ENCODE results near the gene HOXB3. TPM values are rescaled to one million over a fixed set of nuclear protein-coding genes. Genes with fewer than 3 reads are reported as not detected.

Gene HOXB3
- total RNA-seq, 2 experiments from 2014 or later, result 2.0 TPM

DNA sequence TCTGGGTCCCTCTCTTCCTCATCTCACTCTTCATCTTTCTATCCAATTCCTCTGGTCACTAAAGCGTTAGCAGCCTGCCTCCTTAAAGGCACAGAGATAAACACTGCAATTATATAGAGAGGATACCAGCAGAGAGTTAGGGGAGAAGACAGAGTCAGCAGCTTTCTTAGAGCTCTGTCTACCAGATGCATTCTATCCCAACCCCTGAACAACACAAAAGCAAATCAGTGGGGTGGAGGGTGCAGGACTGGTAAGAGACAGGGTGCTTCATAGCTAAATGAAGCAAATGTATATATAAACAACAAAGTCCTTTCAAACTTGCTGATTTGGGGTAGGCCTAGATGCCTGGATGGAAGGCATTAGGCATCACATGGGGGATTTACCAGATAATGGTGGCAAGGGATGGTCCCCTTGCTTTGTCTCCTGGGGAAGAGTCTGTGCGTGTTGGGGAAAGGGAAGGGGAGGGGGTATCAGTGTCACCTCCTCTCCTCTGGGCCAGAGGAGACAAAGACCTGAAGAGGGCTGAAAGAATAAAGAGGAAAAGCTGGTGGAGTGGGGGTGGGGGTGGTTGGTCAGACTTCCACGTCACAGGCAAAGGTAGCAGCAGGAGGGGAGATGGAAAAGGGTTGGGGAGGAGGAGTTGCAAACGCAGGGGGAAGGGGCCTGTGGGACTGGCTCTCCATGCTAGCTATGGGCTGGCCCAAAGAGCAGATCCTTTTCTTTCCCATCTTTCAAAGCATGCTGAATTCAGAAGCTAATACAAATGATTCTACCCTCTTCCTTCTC lies 23.9 kb downstream of the HOXB3 start:
- H3K9me3 Mint-ChIP-seq, result no peaks in the 10 kb centered on the region
- H3K4me1 Mint-ChIP-seq (ENCODE audit: low read depth), result peaks cover 5% of the 10 kb centered on the region
- no peak for DNase-seq
- H3K4me3 Mint-ChIP-seq, result no peak overlapping the region
- CTCF ChIA-PET, result interaction anchor here (0.6 kb wide), 1 partner anchor 137 kb away, joined by 4 read pairs; no protein-coding TSS in a partner anchor
- H3K27me3 Mint-ChIP-seq (ENCODE audit: low read depth), result peaks cover 20% of the 10 kb centered on the region
- no peak overlapping the region for H3K27ac Mint-ChIP-seq
- no peaks in the 10 kb centered on the region for H3K36me3 Mint-ChIP-seq (ENCODE audit: low read depth)
- intact Hi-C loops (cut with micrococcal nuclease), result no loop called here

DNA sequence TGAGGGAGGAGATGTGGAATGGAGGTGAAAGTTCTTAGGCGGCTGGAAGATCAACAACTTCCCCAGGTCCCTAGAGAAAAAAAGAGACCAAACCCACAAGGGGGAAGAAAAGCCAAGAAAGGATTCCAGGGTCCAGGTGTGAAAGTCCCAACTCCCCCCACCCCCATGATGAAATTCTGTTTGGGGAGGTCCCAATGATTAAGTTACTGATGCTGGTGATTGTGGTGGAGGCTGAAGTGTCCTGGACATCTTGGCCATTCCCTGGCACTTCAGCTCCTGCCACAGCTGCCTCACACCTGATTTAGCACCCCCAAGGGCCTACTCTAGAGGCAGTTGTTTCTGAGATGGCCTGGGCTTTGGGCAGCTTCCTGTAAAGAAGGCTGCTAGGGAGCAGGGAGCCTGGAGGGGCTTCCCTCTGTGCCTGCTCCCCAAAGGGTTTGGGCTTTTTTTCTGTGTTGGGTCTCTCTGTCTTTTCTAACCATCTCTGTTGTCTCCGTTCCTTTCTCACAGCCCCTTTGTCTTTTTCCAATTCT lies 25.0 kb downstream of the HOXB3 start:
- CTCF ChIA-PET, result interaction anchor here (0.5 kb wide), 1 partner anchor 219 kb away, joined by 3 read pairs; no protein-coding TSS in a partner anchor

DNA sequence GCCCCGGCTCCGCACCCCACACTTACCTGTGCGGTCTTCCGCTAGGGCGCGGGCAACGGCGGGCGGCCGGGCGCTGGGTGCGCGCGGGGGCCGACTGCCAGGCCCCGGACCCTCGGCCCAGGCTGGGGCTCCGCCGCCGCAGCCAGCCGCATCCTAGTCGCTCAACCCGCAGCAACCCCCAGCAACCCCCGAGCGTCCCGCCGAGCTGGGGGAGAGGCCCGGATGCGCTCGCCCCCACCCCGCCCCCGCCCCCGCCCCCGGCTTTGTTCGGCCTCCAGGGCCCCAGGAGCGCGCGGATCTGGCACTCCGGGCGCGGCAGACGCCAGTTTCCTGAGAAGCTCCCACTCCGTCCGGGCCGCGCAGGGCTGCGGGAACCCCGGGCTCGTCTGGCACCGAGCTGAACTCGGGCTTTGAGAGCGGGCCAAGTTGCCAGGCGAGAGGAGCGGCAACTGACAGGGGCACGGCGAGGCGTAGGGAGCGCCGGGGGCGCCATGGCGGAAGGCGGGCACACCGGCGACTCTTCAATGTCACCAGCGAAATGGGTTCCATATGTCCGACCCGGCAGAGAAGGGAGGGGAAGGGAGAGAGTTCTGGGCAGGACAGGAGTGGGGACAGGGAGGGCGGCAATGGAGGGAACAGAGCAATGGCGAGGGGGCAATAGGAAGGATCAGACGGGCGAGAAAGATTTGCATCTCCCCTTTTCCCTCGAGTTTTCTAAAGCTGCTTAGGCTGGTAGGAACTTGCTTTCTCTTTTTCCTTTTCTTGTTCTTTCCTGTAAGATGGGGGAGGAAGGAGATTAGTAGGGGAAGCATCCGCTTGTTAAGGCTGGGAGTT lies 25.6 kb downstream of the HOXB3 start:
- Mint-ChIP-seq H3K27me3 (ENCODE audit: low read depth) (peaks cover 20% of the 10 kb centered on the region), H3K4me3 (peak overlapping the region; percentile 33), H3K27ac (no peak overlapping the region), H3K36me3 (ENCODE audit: low read depth) (no peaks in the 10 kb centered on the region), H3K4me1 (ENCODE audit: low read depth) (peaks cover 5% of the 10 kb centered on the region), H3K9me3 (no peaks in the 10 kb centered on the region)
- CTCF ChIA-PET, result interaction anchor here (0.5 to 0.6 kb wide), 2 partner anchors 15 to 219 kb away, joined by 3 read pairs; no protein-coding TSS in a partner anchor
- no peak for DNase-seq
- intact Hi-C loops (cut with micrococcal nuclease), result no loop called here

More for the DNA sequence above, 25.0 kb downstream of the HOXB3 start:
- Mint-ChIP-seq H3K27ac (no peak overlapping the region), H3K9me3 (no peaks in the 10 kb centered on the region), H3K27me3 (ENCODE audit: low read depth) (peaks cover 20% of the 10 kb centered on the region), H3K4me1 (ENCODE audit: low read depth) (peaks cover 5% of the 10 kb centered on the region), H3K4me3 (no peak overlapping the region), H3K36me3 (ENCODE audit: low read depth) (no peaks in the 10 kb centered on the region)
- DNase-seq, result no peak
- intact Hi-C loops (cut with micrococcal nuclease), result no loop called here

DNA sequence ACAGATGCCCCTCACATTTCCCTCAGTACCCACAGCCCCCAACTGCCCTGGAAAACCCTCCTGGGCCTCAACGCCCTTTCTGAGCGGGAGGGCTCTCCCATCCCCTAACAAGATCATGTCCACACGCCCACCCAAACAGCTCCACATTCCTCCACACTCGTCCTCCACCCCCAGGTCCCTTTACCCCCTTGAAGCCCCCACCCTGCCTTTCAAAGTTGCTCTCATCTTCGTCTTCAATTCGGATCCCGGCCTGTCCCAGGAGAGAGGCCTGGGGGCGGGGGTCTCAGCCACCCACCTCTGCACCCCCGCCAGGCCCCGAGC lies 26.2 kb downstream of the HOXB3 start:
- Mint-ChIP-seq H3K4me1 (ENCODE audit: low read depth) (peaks cover 5% of the 10 kb centered on the region), H3K4me3 (no peak overlapping the region), H3K36me3 (ENCODE audit: low read depth) (no peaks in the 10 kb centered on the region), H3K27ac (no peak overlapping the region), H3K27me3 (ENCODE audit: low read depth) (peaks cover 18% of the 10 kb centered on the region), H3K9me3 (no peaks in the 10 kb centered on the region)
- CTCF ChIA-PET, result interaction anchor here (0.6 kb wide), 1 partner anchor 15 kb away, joined by 3 read pairs; no protein-coding TSS in a partner anchor
- intact Hi-C loops (cut with micrococcal nuclease), result no loop called here
- no peak for DNase-seq

DNA sequence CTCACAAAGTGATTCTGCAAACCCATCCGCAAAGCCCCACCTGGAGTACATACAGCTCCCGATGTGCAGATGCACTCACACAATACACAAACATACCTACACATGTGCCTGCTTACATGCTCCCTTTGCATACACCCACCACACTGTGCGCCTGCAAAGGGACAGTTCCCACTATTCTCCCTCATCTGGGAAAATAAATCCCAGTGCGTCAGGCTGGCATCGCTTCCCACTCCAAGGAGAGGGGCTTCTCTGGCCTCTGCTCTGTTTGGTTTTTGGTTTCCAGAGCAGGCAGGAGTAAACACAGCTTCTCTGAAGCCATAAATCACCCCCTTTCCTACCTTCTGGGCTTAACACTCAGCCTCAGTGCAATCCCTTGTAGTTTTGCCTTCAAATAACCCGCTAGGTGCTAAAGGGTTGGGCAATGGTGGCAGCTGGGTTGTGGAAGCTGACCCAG lies 26.6 kb downstream of the HOXB3 start:
- H3K36me3 Mint-ChIP-seq (ENCODE audit: low read depth), result no peaks in the 10 kb centered on the region
- H3K9me3 Mint-ChIP-seq, result no peaks in the 10 kb centered on the region
- H3K27ac Mint-ChIP-seq, result no peak overlapping the region
- intact Hi-C loops (cut with micrococcal nuclease), result no loop called here
- H3K4me3 Mint-ChIP-seq, result no peak overlapping the region
- peaks cover 2% of the 10 kb centered on the region for H3K4me1 Mint-ChIP-seq (ENCODE audit: low read depth)
- H3K27me3 Mint-ChIP-seq (ENCODE audit: low read depth), result peaks cover 17% of the 10 kb centered on the region
- CTCF ChIA-PET, result interaction anchor here (0.6 kb wide), 1 partner anchor 14 kb away, joined by 3 read pairs; no protein-coding TSS in a partner anchor
- DNase-seq, result no peak

DNA sequence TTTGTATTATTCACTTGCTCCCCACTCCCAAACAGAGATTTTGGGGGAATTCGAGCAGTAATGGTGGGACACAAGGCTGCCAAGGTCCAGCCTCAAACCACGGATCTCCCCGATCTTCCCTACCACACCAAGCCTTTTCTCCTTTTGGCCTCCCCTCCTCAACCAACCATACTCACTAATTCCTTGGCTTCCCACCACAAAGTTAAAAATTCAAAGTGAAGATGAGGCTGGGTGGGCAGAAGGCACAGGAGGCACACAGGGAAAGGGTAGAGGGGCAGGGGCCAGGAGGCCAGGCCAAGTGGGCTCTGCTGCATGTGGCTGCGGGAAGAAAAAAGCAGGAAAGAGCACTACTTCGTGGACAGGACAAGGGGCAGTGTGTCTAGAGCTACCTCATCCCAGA lies 27.1 kb downstream of the HOXB3 start:
- CTCF ChIA-PET, result no interaction called here
- intact Hi-C loops (cut with micrococcal nuclease), result no loop called here
- no peak overlapping the region for H3K4me3 Mint-ChIP-seq
- H3K36me3 Mint-ChIP-seq (ENCODE audit: low read depth), result no peaks in the 10 kb centered on the region
- no peaks in the 10 kb centered on the region for H3K4me1 Mint-ChIP-seq (ENCODE audit: low read depth)
- H3K27me3 Mint-ChIP-seq (ENCODE audit: low read depth), result peaks cover 15% of the 10 kb centered on the region
- no peak overlapping the region for H3K27ac Mint-ChIP-seq
- no peaks in the 10 kb centered on the region for H3K9me3 Mint-ChIP-seq
- no peak for DNase-seq

DNA sequence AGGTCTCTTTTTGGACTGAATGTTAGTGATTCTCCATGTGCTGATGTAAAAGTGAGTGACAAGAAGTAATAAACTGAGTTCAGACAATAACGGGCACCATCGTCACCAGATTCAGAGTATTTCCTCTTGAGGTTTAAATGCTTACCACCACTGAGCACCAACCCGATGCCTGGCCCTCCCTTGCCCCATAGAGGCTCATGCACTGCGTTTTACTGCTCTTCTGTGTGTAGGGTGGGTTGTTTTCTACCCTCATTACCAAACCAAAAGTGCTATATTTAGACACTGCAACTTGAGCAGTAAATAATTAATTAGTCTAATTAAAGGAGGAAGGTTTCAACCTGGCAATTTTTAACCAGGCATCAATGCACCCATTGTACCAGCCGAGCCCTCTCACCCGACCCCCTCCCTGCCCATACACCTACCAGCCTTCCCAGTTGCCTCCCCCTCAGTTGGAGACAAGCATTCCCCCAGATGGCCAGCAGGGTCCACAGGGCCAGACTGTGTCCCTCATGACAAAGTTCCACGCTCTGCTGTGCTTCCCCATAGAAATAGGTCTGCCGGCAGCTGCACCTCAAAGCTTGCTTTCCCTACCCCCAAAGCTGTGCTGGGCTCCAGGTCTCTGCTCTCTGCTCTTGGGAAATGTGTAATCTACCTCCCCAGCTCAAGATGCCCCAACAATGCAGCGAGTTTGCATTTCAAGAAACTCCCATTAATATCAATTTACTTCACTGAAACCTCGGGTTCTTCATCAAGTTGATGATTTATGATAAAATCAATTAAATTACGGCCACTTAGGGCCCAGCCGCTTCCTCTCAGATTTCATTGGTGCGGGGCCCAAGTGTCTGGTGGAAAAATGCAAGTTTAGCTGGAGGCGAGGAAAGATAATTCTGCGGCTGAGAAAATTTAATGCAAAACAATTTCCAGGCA lies 27.9 kb downstream of the HOXB3 start:
- intact Hi-C loops (cut with micrococcal nuclease), result no loop called here
- no peak for DNase-seq
- CTCF ChIA-PET, result interaction anchor here (0.6 to 1.1 kb wide), 3 partner anchors 220 to 450 kb away, joined by 3 read pairs; no protein-coding TSS in a partner anchor
- Mint-ChIP-seq H3K27ac (no peak overlapping the region), H3K9me3 (no peaks in the 10 kb centered on the region), H3K4me3 (no peak overlapping the region), H3K36me3 (ENCODE audit: low read depth) (no peaks in the 10 kb centered on the region), H3K27me3 (ENCODE audit: low read depth) (peaks cover 15% of the 10 kb centered on the region), H3K4me1 (ENCODE audit: low read depth) (no peaks in the 10 kb centered on the region)

DNA sequence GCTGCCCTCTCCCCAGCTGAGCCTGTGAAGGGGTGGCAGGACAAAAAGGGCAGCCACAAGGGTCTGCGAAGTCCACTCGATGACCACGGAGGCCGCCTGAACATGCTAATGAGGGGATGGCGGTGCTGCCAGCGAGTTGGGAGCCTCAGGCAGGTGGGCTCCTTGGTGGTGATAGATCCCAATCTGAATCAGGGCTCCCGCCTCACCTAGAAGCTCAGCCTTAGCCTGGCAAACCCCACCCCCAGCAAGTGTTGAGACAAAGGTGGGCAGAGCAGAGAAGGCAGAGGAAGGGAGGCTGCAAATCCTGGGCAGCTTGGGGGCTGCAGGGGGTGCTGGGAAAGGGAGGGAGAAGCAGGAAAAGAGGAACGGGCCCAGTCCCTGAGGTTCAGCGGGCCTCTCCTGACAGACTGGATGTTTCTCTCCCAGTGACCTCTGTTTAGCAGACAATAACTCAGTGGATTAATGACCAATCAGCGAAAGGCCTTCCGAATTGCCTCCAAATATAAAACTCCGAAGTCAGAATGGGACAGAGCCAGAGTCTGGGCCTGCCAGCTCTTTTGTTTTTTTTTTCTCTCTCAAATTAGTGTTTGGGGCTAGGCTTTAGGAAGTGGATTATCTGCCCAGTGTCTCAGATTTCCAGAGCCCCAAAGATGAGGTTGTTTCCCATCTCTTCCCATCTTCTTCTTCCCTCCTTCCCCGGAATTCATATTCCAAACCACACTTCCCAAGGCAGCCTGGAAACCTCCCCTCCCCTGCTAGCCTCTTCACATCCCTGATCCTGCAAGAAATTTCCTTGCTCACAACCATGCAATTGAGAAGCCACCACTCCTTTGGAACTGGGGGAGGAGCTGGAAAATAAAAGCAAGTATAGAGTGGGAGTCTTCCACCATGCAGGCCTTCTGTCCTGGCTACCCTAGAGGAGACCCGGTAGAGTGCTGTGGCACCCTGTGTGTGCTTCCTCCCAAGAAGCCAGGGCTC lies 29.9 kb downstream of the HOXB3 start:
- H3K4me3 Mint-ChIP-seq, result no peak overlapping the region
- CTCF ChIA-PET, result interaction anchor here (0.6 kb wide), 1 partner anchor 34 kb away, joined by 3 read pairs; the partner anchor contains the start of gene HOXB5
- no peak for DNase-seq
- intact Hi-C loops (cut with micrococcal nuclease), result no loop called here
- no peaks in the 10 kb centered on the region for H3K36me3 Mint-ChIP-seq (ENCODE audit: low read depth)
- no peak overlapping the region for H3K27ac Mint-ChIP-seq
- H3K27me3 Mint-ChIP-seq (ENCODE audit: low read depth), result peaks cover 19% of the 10 kb centered on the region
- H3K9me3 Mint-ChIP-seq, result no peaks in the 10 kb centered on the region
- H3K4me1 Mint-ChIP-seq (ENCODE audit: low read depth), result peaks cover 4% of the 10 kb centered on the region

DNA sequence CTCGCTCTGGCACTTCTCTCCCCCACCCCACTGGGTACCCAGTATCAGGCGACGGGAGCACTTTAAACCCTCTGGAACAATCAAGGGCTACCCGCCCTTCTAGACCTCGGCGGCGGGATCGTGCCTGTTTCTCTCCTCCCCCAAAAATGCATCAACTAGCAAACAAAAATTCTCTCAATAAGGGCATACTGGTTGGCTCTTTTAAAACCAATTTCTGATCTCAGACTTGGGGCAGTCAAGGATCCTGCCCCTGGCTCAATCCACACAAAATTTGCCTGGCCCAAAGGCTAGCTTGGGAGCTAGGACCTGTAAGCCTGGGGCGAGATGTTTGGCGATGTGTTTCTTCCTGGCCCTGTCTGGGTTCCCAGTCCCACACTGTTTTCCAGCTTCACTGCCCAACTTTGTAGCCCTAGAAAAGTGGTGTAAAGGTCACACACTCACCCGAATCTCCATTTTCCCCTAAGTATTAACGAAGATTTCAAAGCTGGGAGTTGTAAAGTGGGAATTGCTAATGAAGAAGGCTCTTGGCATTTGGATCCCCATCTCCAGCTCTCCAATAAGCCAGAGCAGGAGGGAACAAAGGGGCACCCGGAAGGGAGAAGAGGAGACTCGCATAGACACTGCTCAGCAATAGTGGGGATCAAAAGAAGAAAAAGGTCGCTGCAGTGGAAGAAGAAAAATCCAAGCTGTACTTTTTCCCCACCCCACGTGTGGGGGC lies 30.8 kb downstream of the HOXB3 start:
- Mint-ChIP-seq H3K36me3 (ENCODE audit: low read depth) (no peaks in the 10 kb centered on the region), H3K27ac (no peak overlapping the region), H3K9me3 (no peaks in the 10 kb centered on the region), H3K4me3 (no peak overlapping the region), H3K27me3 (ENCODE audit: low read depth) (peaks cover 13% of the 10 kb centered on the region), H3K4me1 (ENCODE audit: low read depth) (peaks cover 6% of the 10 kb centered on the region)
- no peak for DNase-seq
- intact Hi-C loops (cut with micrococcal nuclease), result no loop called here
- CTCF ChIA-PET, result no interaction called here

DNA sequence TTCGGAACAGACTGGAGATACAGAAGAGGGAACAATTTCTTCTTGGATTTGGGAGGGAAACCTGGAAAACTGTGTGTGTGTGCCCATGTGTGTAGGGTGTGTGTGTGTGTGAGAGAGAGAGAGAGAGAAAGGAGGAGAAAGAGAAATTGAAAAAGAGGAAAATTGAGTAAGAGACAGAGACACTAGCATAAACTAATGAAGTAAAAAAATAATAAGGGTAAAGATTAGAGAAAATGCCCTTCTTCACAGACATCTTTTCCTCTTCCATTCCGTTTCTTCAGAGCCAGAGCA lies 31.3 kb downstream of the HOXB3 start:
- no peaks in the 10 kb centered on the region for H3K9me3 Mint-ChIP-seq
- DNase-seq, result no peak
- no peak overlapping the region for H3K4me3 Mint-ChIP-seq
- H3K4me1 Mint-ChIP-seq (ENCODE audit: low read depth), result peaks cover 6% of the 10 kb centered on the region
- H3K27me3 Mint-ChIP-seq (ENCODE audit: low read depth), result peaks cover 12% of the 10 kb centered on the region
- intact Hi-C loops (cut with micrococcal nuclease), result no loop called here
- no peaks in the 10 kb centered on the region for H3K36me3 Mint-ChIP-seq (ENCODE audit: low read depth)
- CTCF ChIA-PET, result no interaction called here
- no peak overlapping the region for H3K27ac Mint-ChIP-seq
